Measurements from ENCODE around the gene LIPG. TPM values are rescaled to one million over a fixed set of nuclear protein-coding genes. Genes with fewer than 3 reads are reported as not detected.
A peak's percentile ranks its signal among the peaks of the same experiment; 100 is the strongest.
"Not testable (repeated sequence)": the region's sequence is repeated elsewhere in the genome, so short reads cannot be mapped to it uniquely, and the experiment has no call there.

Gene LIPG
- polyA plus RNA-seq (200 to 263 TPM (median 241 TPM) in 3 replicates), polyA minus RNA-seq (261 to 340 TPM (median 323 TPM) in 3 replicates)
- 48.8 TPM for polyA plus RNA-seq (2011; ENCODE audit: low read depth)
- polyA plus RNA-seq (2011; cell fraction: cytosol; rRNA removed), result 99.5 and 116 TPM in 2 replicates
- 432 and 488 TPM in 2 replicates for polyA plus RNA-seq (2011; cell fraction: nucleus; rRNA removed)
- polyA plus RNA-seq (2012; ENCODE audit: low replicate concordance), result 63.4 and 175 TPM in 2 replicates
- 149 TPM for polyA minus RNA-seq (2011; cell fraction: cytosol; rRNA and poly(A)+ RNA removed)
- polyA minus RNA-seq (2011; cell fraction: nucleus; rRNA and poly(A)+ RNA removed), result 253 and 530 TPM in 2 replicates

DNA sequence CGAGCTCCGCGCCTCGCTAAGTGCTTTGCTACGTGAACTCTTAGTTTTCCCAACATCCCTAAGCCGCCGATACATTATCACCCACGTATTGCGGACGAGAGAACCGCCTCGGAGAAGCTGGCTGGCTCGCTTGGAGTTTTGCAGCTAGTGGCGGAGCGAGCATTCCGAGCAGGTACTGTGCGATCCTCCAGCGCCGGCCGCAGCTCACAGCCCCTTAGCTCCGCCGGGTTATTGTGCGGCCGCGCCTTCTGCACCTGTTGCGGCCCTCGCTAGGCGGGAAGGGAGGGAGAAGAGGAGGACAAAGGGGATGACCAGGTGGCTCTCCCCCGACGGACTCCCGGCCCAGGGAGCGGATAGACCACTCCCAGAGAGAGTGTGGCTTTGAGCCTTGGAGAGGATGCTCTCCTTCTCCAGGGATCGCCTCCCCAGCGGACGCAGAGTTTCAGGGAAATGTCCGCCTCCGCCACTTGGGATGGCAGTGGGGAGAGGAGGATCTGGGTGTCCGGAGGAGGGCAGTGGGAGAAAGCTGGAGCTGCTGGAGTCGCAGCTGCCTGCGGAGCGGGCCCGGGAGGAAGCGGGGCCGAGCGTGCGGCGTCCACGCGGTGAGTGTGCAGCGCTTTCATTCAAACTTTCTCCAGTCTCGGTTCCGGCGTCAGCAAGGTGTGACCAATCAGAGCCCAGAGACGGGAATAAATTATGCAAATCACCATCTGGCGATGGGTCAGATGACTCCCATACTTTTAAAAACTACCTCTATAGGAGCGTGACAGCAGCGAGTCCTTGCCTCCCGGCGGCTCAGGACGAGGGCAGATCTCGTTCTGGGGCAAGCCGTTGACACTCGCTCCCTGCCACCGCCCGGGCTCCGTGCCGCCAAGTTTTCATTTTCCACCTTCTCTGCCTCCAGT, at the start of gene LIPG:
Gene LIPG, plus strand, starts transcription at position 769 of the 905 bp plus-strand sequence. CDS start 252 bp downstream, outside the sequence.
- dilution Hi-C loops (cut with MboI; ENCODE audit: extremely low pct_ligation_motif_present, low sequenced_read_pairs), result no loop called here
- H3K4me3 ChIP-seq (ENCODE audit: control insufficient read depth in 2 of 3, extremely low read depth in 1 of 3, insufficient read depth in 2 of 3, low read depth in 1 of 3, low read length in 3 of 3), result peak within 1 kb of the TSS; percentile 66 to 93 (median 93)
- H2AFZ ChIP-seq (ENCODE audit: control insufficient read depth, low read length), result peak within 1 kb of the TSS; percentile 83
- H3K79me2 ChIP-seq (ENCODE audit: control insufficient read depth, insufficient read depth, low read length), result peaks cover 50% of the 10 kb centered on the region
- H4K20me1 ChIP-seq (ENCODE audit: control insufficient read depth, extremely low read depth, insufficient read depth, low read length), result peaks cover 5% of the 10 kb centered on the region
- peak within 1 kb of the TSS; percentile 83 for H3K27ac ChIP-seq (ENCODE audit: control insufficient read depth, insufficient read depth, low read length)
- DNase-seq (ENCODE audit: low read depth, low spot score), result peak; percentile 78
- no peaks in the 10 kb centered on the region for H3K9me3 ChIP-seq (ENCODE audit: control insufficient read depth, low read depth, low read length)
- H3K27me3 ChIP-seq (ENCODE audit: control insufficient read depth, extremely low read depth, insufficient read depth, low read length), result no peaks in the 10 kb centered on the region
- peaks cover 10 to 14% of the 10 kb centered on the region in 2 experiments for H3K36me3 ChIP-seq (ENCODE audit: control insufficient read depth in 2 of 2, extremely low read depth in 1 of 2, insufficient read depth in 2 of 2, low read length in 2 of 2)
- no peaks in the 10 kb centered on the region for H3K9me1 ChIP-seq (ENCODE audit: control insufficient read depth, extremely low read depth, insufficient read depth, low read length)
- no peak for TF ChIP-seq EZH2 (IDR thresholded peaks at IDR 0.05; ENCODE audit: low read length)
- TF ChIP-seq, protein P1, sequence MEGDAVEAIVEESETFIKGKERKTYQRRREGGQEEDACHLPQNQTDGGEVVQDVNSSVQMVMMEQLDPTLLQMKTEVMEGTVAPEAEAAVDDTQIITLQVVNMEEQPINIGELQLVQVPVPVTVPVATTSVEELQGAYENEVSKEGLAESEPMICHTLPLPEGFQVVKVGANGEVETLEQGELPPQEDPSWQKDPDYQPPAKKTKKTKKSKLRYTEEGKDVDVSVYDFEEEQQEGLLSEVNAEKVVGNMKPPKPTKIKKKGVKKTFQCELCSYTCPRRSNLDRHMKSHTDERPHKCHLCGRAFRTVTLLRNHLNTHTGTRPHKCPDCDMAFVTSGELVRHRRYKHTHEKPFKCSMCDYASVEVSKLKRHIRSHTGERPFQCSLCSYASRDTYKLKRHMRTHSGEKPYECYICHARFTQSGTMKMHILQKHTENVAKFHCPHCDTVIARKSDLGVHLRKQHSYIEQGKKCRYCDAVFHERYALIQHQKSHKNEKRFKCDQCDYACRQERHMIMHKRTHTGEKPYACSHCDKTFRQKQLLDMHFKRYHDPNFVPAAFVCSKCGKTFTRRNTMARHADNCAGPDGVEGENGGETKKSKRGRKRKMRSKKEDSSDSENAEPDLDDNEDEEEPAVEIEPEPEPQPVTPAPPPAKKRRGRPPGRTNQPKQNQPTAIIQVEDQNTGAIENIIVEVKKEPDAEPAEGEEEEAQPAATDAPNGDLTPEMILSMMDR (optimal IDR thresholded peaks at IDR 0.05 in 1 of 3, IDR thresholded peaks at IDR 0.05 in 1 of 3, conservative IDR thresholded peaks at IDR 0.05 in 1 of 3; ENCODE audit: extremely low read depth in 1 of 3, insufficient read depth in 2 of 3, low read length in 3 of 3), result no peak
- FAIRE-seq, result peak; percentile 89
- peaks cover 31% of the 10 kb centered on the region for H3K4me1 ChIP-seq (ENCODE audit: control insufficient read depth, extremely low read depth, insufficient read depth, low read length)
- peak within 1 kb of the TSS; percentile 95 for H3K4me2 ChIP-seq (ENCODE audit: control insufficient read depth, extremely low read depth, insufficient read depth, low read depth, low read length)
- peak within 1 kb of the TSS; percentile 91 for H3K9ac ChIP-seq (ENCODE audit: control insufficient read depth, extremely low read depth, insufficient read depth, low read length)

DNA sequence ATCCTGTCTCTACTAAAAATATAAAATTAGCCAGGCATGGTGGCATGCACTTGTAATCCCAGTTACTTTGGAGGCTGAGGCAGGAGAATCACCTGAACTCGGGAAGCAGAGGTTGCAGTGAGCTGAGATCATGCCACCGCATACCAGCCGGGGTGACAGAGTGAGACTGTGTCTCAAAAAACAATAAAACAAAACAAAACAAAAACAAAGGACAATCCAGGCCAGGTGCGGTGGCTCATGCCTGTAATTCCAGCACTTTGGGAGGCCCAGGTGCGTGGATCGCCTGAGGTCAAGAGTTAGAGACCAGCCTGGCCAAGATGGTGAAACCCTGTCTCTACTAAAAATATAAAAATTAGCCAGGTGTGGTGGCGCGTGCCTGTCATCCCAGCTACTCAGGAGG, 49.0 kb upstream of the LIPG start:
- H3K27me3 ChIP-seq (ENCODE audit: control insufficient read depth, extremely low read depth, insufficient read depth, low read length); H3K4me3 ChIP-seq (ENCODE audit: control insufficient read depth in 2 of 3, extremely low read depth in 1 of 3, insufficient read depth in 2 of 3, low read depth in 1 of 3, low read length in 3 of 3); H3K36me3 ChIP-seq (ENCODE audit: control insufficient read depth in 2 of 2, extremely low read depth in 1 of 2, insufficient read depth in 2 of 2, low read length in 2 of 2); H2AFZ ChIP-seq (ENCODE audit: control insufficient read depth, low read length); dilution Hi-C loops (cut with MboI; ENCODE audit: extremely low pct_ligation_motif_present, low sequenced_read_pairs); DNase-seq (ENCODE audit: low read depth, low spot score); H3K9ac ChIP-seq (ENCODE audit: control insufficient read depth, extremely low read depth, insufficient read depth, low read length); H3K9me1 ChIP-seq (ENCODE audit: control insufficient read depth, extremely low read depth, insufficient read depth, low read length); FAIRE-seq; H3K9me3 ChIP-seq (ENCODE audit: control insufficient read depth, low read depth, low read length); H3K27ac ChIP-seq (ENCODE audit: control insufficient read depth, insufficient read depth, low read length); H4K20me1 ChIP-seq (ENCODE audit: control insufficient read depth, extremely low read depth, insufficient read depth, low read length); H3K4me2 ChIP-seq (ENCODE audit: control insufficient read depth, extremely low read depth, insufficient read depth, low read depth, low read length); H3K79me2 ChIP-seq (ENCODE audit: control insufficient read depth, insufficient read depth, low read length); H3K4me1 ChIP-seq (ENCODE audit: control insufficient read depth, extremely low read depth, insufficient read depth, low read length): not testable (repeated sequence)

All from keratinocyte (primary cell).